Thoracic aorta (tissue), 2 donors: ENCODE results near the gene TMEM156. TPM values are rescaled to one million over a fixed set of nuclear protein-coding genes. Genes with fewer than 3 reads are reported as not detected.

ENCODE experiments used
- ATAC-seq: fragments of 150-250 bp; one replicate; pipeline ENCODE4 v1.8.0; 2017; ENCODE audit warnings: low read depth; ENCODE audit not compliant: insufficient number of reproducible peaks, low FRiP score
- DNase-seq: peaks from one replicate; pipeline ENCODE4 v3.0.0-alpha.2; 2020; ENCODE audit warnings: low spot score
- H3K27ac ChIP-seq, 2 donors: fragments of 200-600 bp; sonication (generic); 1 replicate in 1 of 2; 2 replicates in 1 of 2; pipeline ENCODE4 v1.5.1; 2016; ENCODE audit warnings: mild to moderate bottlenecking in 2 of 2, moderate library complexity in 2 of 2
- H3K27me3 ChIP-seq: fragments of 200-600 bp; sonication (generic); replicated peaks from 2 replicates; pipeline ENCODE4 v1.6.0; 2016; ENCODE audit warnings: mild to moderate bottlenecking; ENCODE audit not compliant: insufficient read depth
- H3K36me3 ChIP-seq: fragments of 200-600 bp; sonication (generic); one replicate; pipeline ENCODE4 v1.5.1; 2016
- H3K4me1 ChIP-seq, 2 donors: fragments of 200-600 bp; sonication (generic); 1 replicate in 1 of 2; 2 replicates in 1 of 2; pipeline versions ENCODE4 v1.5.1 to v1.6.0; 2016; ENCODE audit warnings: low read depth in 2 of 2, mild to moderate bottlenecking in 1 of 2; ENCODE audit not compliant: control insufficient read depth in 1 of 2
- H3K4me3 ChIP-seq: fragments of 200-600 bp; sonication (generic); 2 replicates; pipeline ENCODE4 v1.5.1; 2016; ENCODE audit warnings: mild to moderate bottlenecking
- H3K9me3 ChIP-seq: fragments of 200-600 bp; sonication (generic); 2 replicates; pipeline ENCODE4 v1.5.1; 2016
- CTCF ChIP-seq: fragments of 200-600 bp; sonication (generic); IDR thresholded peaks from one replicate; pipeline ENCODE4 v1.5.1; 2019; ENCODE audit warnings: antibody characterized with exemption
- total RNA-seq, 2 donors: library from RNA; depleted of rRNA; stranded (reverse); fragments of >200 nt; gene quantifications; one replicate each; pipeline versions ENCODE4 v1.1.0 to v1.2.3, GENCODE V29; 2016

The TMEM156 gene
- total RNA-seq, 2 donors from 2014 or later: not detected

- Histone ChIP-seq H3K36me3 (peaks cover 41% of the 10 kb centered on the region), H3K4me1 (no peaks in the 10 kb centered on the region), H3K9me3 (no peaks in the 10 kb centered on the region), H3K27me3 (no peaks in the 10 kb centered on the region), H3K27ac (no peak overlapping the region), H3K4me3 (no peak overlapping the region)
- ATAC-seq: no peak
- TF ChIP-seq CTCF: no peak
- DNase-seq: no peak
These were observed 111.1 kb downstream of the TMEM156 start for GRCh38 chr4:38921151-38921550.

GRCh38 chr4:38920677-38921076 is 111.5 kb downstream of the TMEM156 start:
- H3K27me3 ChIP-seq: no peaks in the 10 kb centered on the region
- no peak overlapping the region for H3K27ac ChIP-seq
- DNase-seq (no peak), ATAC-seq (no peak)
- no peak for TF ChIP-seq CTCF
- no peak overlapping the region for H3K4me3 ChIP-seq
- no peaks in the 10 kb centered on the region for H3K4me1 ChIP-seq
- H3K36me3 ChIP-seq: peaks cover 41% of the 10 kb centered on the region
- H3K9me3 ChIP-seq: no peaks in the 10 kb centered on the region

GRCh38 chr4:38920186-38920585 is 112.0 kb downstream of the TMEM156 start:
- Histone ChIP-seq H3K36me3 (peaks cover 46% of the 10 kb centered on the region), H3K4me3 (no peak overlapping the region), H3K4me1 (no peaks in the 10 kb centered on the region), H3K9me3 (no peaks in the 10 kb centered on the region), H3K27me3 (no peaks in the 10 kb centered on the region), H3K27ac (no peak overlapping the region)
- DNase-seq (no peak), ATAC-seq (no peak)
- no peak for TF ChIP-seq CTCF

GRCh38 chr4:38919494-38919893 is 112.7 kb downstream of the TMEM156 start:
- H3K9me3 ChIP-seq: no peaks in the 10 kb centered on the region
- H3K27me3 ChIP-seq: no peaks in the 10 kb centered on the region
- no peaks in the 10 kb centered on the region for H3K4me1 ChIP-seq
- peaks cover 52% of the 10 kb centered on the region for H3K36me3 ChIP-seq
- DNase-seq (no peak), ATAC-seq (no peak)
- no peak overlapping the region for H3K27ac ChIP-seq
- TF ChIP-seq CTCF: no peak
- H3K4me3 ChIP-seq: no peak overlapping the region

GRCh38 chr4:38917481-38918025 is 114.7 kb downstream of the TMEM156 start:
- no peaks in the 10 kb centered on the region for H3K27me3 ChIP-seq
- TF ChIP-seq CTCF: no peak
- H3K4me1 ChIP-seq: no peaks in the 10 kb centered on the region
- ATAC-seq: no peak
- peaks cover 46% of the 10 kb centered on the region for H3K36me3 ChIP-seq
- no peak overlapping the region for H3K4me3 ChIP-seq
- DNase-seq: no peak
- H3K27ac ChIP-seq: no peak overlapping the region
- no peaks in the 10 kb centered on the region for H3K9me3 ChIP-seq

Other genes with a start within 250 kb of the TMEM156 start
- under 1 TPM; 0.28 to 0.81 TPM for gene TLR10, start 249.4 kb downstream of the TMEM156 start, total RNA-seq
- 10 to 100 TPM; 16.1 to 36.3 TPM for gene TLR1, start 227.6 kb downstream of the TMEM156 start, total RNA-seq
- gene TLR6, start 175.6 kb downstream of the TMEM156 start, total RNA-seq: 1 to 10 TPM; 1.8 to 3.5 TPM
- 100 to 1,000 TPM; 148 to 180 TPM for gene FAM114A1, start 164.6 kb downstream of the TMEM156 start, total RNA-seq
- 10 to 100 TPM; 21.0 to 29.6 TPM for gene KLHL5, start 29.8 kb upstream of the TMEM156 start, total RNA-seq
- 10 to 100 TPM; 46.6 to 66.0 TPM for gene WDR19, start 150.1 kb upstream of the TMEM156 start, total RNA-seq